Suprapubic skin (tissue), 3 donors: ENCODE measurements around the gene EDARADD.

Experiments used
- POLR2AphosphoS5 ChIP-seq, 3 donors: sonication (generic); formaldehyde crosslinking; IDR thresholded peaks; one replicate each; pipeline ENCODE4 v1.6.1; 2017; ENCODE audit warnings: antibody characterized with exemption in 3 of 3
- TF ChIP-seq, protein P1 (sequence below), 2 donors: fragments of 200-600 bp in 1 of 2; fragments of 450-650 bp in 1 of 2; sonication (generic) in 1 of 2; IDR thresholded peaks; one replicate each; pipeline ENCODE4 v1.5.1; 2016 to 2019; ENCODE audit warnings: antibody characterized with exemption in 2 of 2, mild to moderate bottlenecking in 1 of 2, moderate library complexity in 1 of 2

GRCh38 chr1:236350308-236350707 is 43.8 kb upstream of the EDARADD start:
- TF ChIP-seq, protein P1, sequence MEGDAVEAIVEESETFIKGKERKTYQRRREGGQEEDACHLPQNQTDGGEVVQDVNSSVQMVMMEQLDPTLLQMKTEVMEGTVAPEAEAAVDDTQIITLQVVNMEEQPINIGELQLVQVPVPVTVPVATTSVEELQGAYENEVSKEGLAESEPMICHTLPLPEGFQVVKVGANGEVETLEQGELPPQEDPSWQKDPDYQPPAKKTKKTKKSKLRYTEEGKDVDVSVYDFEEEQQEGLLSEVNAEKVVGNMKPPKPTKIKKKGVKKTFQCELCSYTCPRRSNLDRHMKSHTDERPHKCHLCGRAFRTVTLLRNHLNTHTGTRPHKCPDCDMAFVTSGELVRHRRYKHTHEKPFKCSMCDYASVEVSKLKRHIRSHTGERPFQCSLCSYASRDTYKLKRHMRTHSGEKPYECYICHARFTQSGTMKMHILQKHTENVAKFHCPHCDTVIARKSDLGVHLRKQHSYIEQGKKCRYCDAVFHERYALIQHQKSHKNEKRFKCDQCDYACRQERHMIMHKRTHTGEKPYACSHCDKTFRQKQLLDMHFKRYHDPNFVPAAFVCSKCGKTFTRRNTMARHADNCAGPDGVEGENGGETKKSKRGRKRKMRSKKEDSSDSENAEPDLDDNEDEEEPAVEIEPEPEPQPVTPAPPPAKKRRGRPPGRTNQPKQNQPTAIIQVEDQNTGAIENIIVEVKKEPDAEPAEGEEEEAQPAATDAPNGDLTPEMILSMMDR (IDR thresholded peaks at IDR 0.05), result no peak
- TF ChIP-seq POLR2AphosphoS5 (IDR thresholded peaks at IDR 0.05), result no peak
